H1 (cell line): ENCODE data around the gene BAIAP2. TPM values are rescaled to one million over a fixed set of nuclear protein-coding genes. Genes with fewer than 3 reads are reported as not detected.

Source experiments
- CBX8 ChIP-seq: fragments of 300-800, 300-1000 bp; sonication (generic); IDR thresholded peaks from 2 replicates; pipeline ENCODE4 v1.7.1; 2016; ENCODE audit warnings: low read depth, low read length, borderline replicate concordance
- SRF ChIP-seq: IDR thresholded peaks from 2 replicates; pipeline ENCODE4 v1.6.1; 2011; ENCODE audit warnings: mild to moderate bottlenecking, low read depth, low read length, moderate library complexity
- polyA plus RNA-seq, 7 experiments: library from polyadenylated mRNA; depleted of rRNA in 3 of 7; stranded (reverse) in 5 of 7; unstranded in 2 of 7; fragments of >200 nt in 5 of 7; fragments of 200-250 nt in 2 of 7; gene quantifications; 1 replicate in 5 of 7; 2 replicates in 1 of 7; 4 replicates in 1 of 7; pipeline versions ENCODE4 v1.2.1 to v1.2.3, GENCODE V29; 2011 to 2013; ENCODE audit warnings: missing spikeins in 2 of 7, mixed read lengths in 2 of 7
- total RNA-seq: library from RNA; stranded (reverse); fragmentation: NEBNext Ultra II Directional; extraction: Animal tissue kit (Norgen Biotek cat#: 25700); gene quantifications from 2 replicates; pipeline ENCODE4 v1.2.1, GENCODE V29; 2021
- TF ChIP-seq, protein P1 (sequence below): IDR thresholded peaks from 2 replicates; pipeline ENCODE4 v1.6.1; 2012; ENCODE audit warnings: low read length, inconsistent platforms

BAIAP2 gene
- total and polyA plus RNA-seq, 2 of the 8 experiments (the other 6 are each of a cell fraction or from before 2014, with no cell fraction given): 10.0 to 22.8 TPM

DNA sequence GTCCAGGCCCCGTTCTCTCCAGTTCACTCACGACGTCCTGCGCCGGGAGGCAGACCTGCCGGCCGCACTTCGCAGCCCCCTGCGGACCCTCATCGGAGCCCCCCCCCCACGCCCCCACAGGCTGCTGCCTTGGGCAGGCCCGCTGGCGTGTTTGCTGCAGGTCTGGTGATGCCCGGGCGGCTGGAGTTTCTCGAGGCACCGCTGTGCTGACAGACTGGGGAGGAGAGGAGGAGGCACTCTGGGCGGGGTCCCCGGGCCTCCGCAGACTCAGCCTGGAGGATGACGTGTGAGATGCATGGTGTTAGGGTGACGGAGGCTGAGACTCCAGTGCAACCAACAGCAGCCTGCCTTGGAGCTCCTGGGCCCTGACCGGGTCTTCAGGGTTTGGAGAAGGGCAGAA, 24.1 kb downstream of the BAIAP2 start (continued):
- TF ChIP-seq, protein P1, sequence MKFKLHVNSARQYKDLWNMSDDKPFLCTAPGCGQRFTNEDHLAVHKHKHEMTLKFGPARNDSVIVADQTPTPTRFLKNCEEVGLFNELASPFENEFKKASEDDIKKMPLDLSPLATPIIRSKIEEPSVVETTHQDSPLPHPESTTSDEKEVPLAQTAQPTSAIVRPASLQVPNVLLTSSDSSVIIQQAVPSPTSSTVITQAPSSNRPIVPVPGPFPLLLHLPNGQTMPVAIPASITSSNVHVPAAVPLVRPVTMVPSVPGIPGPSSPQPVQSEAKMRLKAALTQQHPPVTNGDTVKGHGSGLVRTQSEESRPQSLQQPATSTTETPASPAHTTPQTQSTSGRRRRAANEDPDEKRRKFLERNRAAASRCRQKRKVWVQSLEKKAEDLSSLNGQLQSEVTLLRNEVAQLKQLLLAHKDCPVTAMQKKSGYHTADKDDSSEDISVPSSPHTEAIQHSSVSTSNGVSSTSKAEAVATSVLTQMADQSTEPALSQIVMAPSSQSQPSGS: no peak
- no peak for TF ChIP-seq CBX8
- no peak for TF ChIP-seq SRF
